Ishikawa (cell line): ENCODE data around the gene CLSTN2.

Source experiments
- CREB1 ChIP-seq: IDR thresholded peaks from 2 replicates; pipeline ENCODE4 v1.6.1; 2012; ENCODE audit warnings: low read depth
- EP300 ChIP-seq: IDR thresholded peaks from 2 replicates; pipeline ENCODE4 v1.6.1; 2012; ENCODE audit warnings: borderline replicate concordance
- FOXM1 ChIP-seq: IDR thresholded peaks from 2 replicates; pipeline ENCODE4 v1.6.1; 2012; ENCODE audit warnings: low read depth, borderline replicate concordance
- NFIC ChIP-seq: IDR thresholded peaks from 2 replicates; pipeline ENCODE4 v1.6.1; 2012
- TEAD4 ChIP-seq: IDR thresholded peaks from 2 replicates; pipeline ENCODE4 v1.6.1; 2012
- YY1 ChIP-seq: IDR thresholded peaks from 2 replicates; pipeline ENCODE4 v1.6.1; 2012; ENCODE audit warnings: low read depth
- ZBTB7A ChIP-seq: IDR thresholded peaks from 2 replicates; pipeline ENCODE4 v1.6.1; 2012; ENCODE audit warnings: low read depth
- TF ChIP-seq, protein P1 (sequence below): IDR thresholded peaks from 2 replicates; pipeline ENCODE4 v1.6.1; 2012
- TF ChIP-seq, protein P2 (sequence below): IDR thresholded peaks from 2 replicates; pipeline ENCODE4 v1.6.1; 2012; ENCODE audit warnings: low read depth, mild to moderate bottlenecking

DNA sequence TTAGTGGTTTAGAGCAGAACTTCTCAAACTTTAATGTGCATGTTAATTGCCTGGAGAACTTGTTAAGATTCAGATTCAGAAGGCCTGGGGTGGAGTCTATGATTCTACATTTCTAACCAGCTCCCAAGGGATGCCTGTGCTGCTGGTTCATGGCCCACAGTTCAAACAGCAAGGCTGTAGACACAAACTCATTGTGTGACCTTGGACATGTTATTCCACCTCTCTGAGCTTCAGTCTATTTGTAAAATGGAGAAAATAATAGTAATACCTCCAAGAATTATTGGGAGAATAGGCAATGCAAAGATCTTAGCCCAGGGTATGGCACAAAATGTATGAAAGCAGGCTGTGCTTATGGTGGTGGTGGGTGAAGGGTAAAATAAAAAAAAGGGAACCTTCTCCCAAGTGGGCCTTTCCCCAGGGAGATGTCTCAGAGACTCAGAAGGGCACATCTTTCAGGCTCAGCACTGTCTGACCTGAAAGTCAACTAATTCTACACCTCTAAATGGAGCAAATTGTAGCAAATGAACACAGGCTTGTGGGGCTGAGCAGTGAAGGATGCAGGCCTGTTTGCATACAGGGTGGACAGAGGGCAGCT, 566.9 kb downstream of the CLSTN2 start:
- TF ChIP-seq NFIC (no peak), FOXM1 (no peak), YY1 (no peak), EP300 (no peak), CREB1 (no peak), TEAD4 (no peak), ZBTB7A (no peak)
- TF ChIP-seq, protein P1, sequence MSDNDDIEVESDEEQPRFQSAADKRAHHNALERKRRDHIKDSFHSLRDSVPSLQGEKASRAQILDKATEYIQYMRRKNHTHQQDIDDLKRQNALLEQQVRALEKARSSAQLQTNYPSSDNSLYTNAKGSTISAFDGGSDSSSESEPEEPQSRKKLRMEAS = no peak
- TF ChIP-seq, protein P2, sequence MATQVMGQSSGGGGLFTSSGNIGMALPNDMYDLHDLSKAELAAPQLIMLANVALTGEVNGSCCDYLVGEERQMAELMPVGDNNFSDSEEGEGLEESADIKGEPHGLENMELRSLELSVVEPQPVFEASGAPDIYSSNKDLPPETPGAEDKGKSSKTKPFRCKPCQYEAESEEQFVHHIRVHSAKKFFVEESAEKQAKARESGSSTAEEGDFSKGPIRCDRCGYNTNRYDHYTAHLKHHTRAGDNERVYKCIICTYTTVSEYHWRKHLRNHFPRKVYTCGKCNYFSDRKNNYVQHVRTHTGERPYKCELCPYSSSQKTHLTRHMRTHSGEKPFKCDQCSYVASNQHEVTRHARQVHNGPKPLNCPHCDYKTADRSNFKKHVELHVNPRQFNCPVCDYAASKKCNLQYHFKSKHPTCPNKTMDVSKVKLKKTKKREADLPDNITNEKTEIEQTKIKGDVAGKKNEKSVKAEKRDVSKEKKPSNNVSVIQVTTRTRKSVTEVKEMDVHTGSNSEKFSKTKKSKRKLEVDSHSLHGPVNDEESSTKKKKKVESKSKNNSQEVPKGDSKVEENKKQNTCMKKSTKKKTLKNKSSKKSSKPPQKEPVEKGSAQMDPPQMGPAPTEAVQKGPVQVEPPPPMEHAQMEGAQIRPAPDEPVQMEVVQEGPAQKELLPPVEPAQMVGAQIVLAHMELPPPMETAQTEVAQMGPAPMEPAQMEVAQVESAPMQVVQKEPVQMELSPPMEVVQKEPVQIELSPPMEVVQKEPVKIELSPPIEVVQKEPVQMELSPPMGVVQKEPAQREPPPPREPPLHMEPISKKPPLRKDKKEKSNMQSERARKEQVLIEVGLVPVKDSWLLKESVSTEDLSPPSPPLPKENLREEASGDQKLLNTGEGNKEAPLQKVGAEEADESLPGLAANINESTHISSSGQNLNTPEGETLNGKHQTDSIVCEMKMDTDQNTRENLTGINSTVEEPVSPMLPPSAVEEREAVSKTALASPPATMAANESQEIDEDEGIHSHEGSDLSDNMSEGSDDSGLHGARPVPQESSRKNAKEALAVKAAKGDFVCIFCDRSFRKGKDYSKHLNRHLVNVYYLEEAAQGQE = no peak
